Prostate gland (tissue), 2 donors: Measurements from ENCODE around the gene LRRC59.

ENCODE experiments used
- CTCF ChIP-seq, 4 experiments: fragments of 200-600 bp in 2 of 4; fragments of 450-650 bp in 2 of 4; sonication (generic) in 2 of 4; IDR thresholded peaks; 1 replicate in 3 of 4; 2 replicates in 1 of 4; pipeline ENCODE4 v1.5.1; 2016 to 2019; ENCODE audit warnings: antibody characterized with exemption in 4 of 4, mild to moderate bottlenecking in 2 of 4, moderate library complexity in 2 of 4
- POLR2A ChIP-seq: fragments of 450-650 bp; IDR thresholded peaks from one replicate; pipeline ENCODE4 v1.6.1; 2016; ENCODE audit warnings: antibody characterized with exemption, mild to moderate bottlenecking

GRCh38 chr17:50392621-50393020, 4.7 kb downstream of the LRRC59 start:
- no peak for TF ChIP-seq POLR2A
- TF ChIP-seq CTCF (IDR thresholded peaks at IDR 0.05), result no peak
